ENCODE data around the gene HDHD2.
"Not testable (repeated sequence)": the region's sequence is repeated elsewhere in the genome, so short reads cannot be mapped to it uniquely, and the experiment has no call there.

- not testable (repeated sequence) for TF ChIP-seq CTCF (IDR thresholded peaks at IDR 0.05; ENCODE audit: borderline replicate concordance, extremely low read depth, low read length, poor library complexity, severe bottlenecking); EZH2 (IDR thresholded peaks at IDR 0.05; ENCODE audit: borderline replicate concordance, low read depth, low read length, severe bottlenecking)
These were observed 45.7 kb upstream of the HDHD2 start for GRCh38 chr18:47195961-47196360.

All from DND-41 (cell line).